ENCODE results near the gene PARVA.

DNA sequence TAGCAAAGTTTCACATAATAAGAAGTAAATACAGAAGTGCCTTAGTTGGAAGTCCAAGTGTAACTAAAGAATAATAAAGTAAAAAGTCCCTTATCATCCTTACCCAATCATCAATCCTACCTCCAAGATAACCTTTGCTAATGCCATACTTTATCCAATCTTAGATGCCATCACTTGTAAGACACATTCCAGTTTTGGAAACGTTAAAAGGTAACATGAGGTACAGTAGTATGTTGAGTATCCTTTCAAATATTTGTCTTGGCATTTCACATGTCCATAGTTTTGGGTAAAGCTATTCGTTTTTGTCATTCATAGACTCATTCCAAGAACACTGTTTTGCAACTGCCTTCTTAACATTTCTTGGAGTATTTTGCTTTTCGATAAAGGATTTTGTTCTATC, 181.6 kb downstream of the PARVA start:
- no peak for TF ChIP-seq CTCF (IDR thresholded peaks at IDR 0.05)
- no peak for TF ChIP-seq POLR2A (IDR thresholded peaks at IDR 0.05)

All from body of pancreas (tissue), 4 donors.